ENCODE results near the gene HMCN1. TPM values are rescaled to one million over a fixed set of nuclear protein-coding genes. Genes with fewer than 3 reads are reported as not detected.

Gene HMCN1
- total RNA-seq, 1 experiment from 2014 or later = 0.44 TPM

GRCh38 chr1:186078245-186078644, 344.1 kb downstream of the HMCN1 start:
- no peak for DNase-seq (ENCODE audit: low read depth)

GRCh38 chr1:186079084-186079684, 345.0 kb downstream of the HMCN1 start:
- DNase-seq (ENCODE audit: low read depth) = no peak
- in situ Hi-C loops (cut with HindIII; ENCODE audit: low pct_unique_long_range_greater_than_20kb, low sequenced_read_pairs) = no loop called here

More at GRCh38 chr1:186078245-186078644, 344.1 kb downstream of the HMCN1 start:
- in situ Hi-C loops (cut with HindIII; ENCODE audit: low pct_unique_long_range_greater_than_20kb, low sequenced_read_pairs) = no loop called here

- in situ Hi-C loops (cut with HindIII; ENCODE audit: low pct_unique_long_range_greater_than_20kb, low sequenced_read_pairs) = no loop called here
- DNase-seq (ENCODE audit: low read depth) = peak; percentile 95
Measured at GRCh38 chr1:186082235-186082937, 348.2 kb downstream of the HMCN1 start.

- no peak for DNase-seq (ENCODE audit: low read depth)
- in situ Hi-C loops (cut with HindIII; ENCODE audit: low pct_unique_long_range_greater_than_20kb, low sequenced_read_pairs) = no loop called here
Measured at GRCh38 chr1:186086583-186086982, 352.4 kb downstream of the HMCN1 start.

- in situ Hi-C loops (cut with HindIII; ENCODE audit: low pct_unique_long_range_greater_than_20kb, low sequenced_read_pairs) = no loop called here
Measured at GRCh38 chr1:186089940-186090339, 355.7 kb downstream of the HMCN1 start.

GRCh38 chr1:186091222-186091720, 357.1 kb downstream of the HMCN1 start:
- in situ Hi-C loops (cut with HindIII; ENCODE audit: low pct_unique_long_range_greater_than_20kb, low sequenced_read_pairs) = no loop called here

More at GRCh38 chr1:186089940-186090339, 355.7 kb downstream of the HMCN1 start:
- DNase-seq (ENCODE audit: low read depth) = no peak

GRCh38 chr1:186093437-186093836, 359.2 kb downstream of the HMCN1 start:
- in situ Hi-C loops (cut with HindIII; ENCODE audit: low pct_unique_long_range_greater_than_20kb, low sequenced_read_pairs) = no loop called here
- no peak for DNase-seq (ENCODE audit: low read depth)

More at GRCh38 chr1:186091222-186091720, 357.1 kb downstream of the HMCN1 start:
- no peak for DNase-seq (ENCODE audit: low read depth)

GRCh38 chr1:186094172-186094571, 360.0 kb downstream of the HMCN1 start:
- no peak for DNase-seq (ENCODE audit: low read depth)
- in situ Hi-C loops (cut with HindIII; ENCODE audit: low pct_unique_long_range_greater_than_20kb, low sequenced_read_pairs) = no loop called here

- DNase-seq (ENCODE audit: low read depth) = no peak
Measured at GRCh38 chr1:186099336-186100104, 365.3 kb downstream of the HMCN1 start.

GRCh38 chr1:186102107-186102506, 367.9 kb downstream of the HMCN1 start:
- DNase-seq (ENCODE audit: low read depth) = no peak
- in situ Hi-C loops (cut with HindIII; ENCODE audit: low pct_unique_long_range_greater_than_20kb, low sequenced_read_pairs) = no loop called here

More at GRCh38 chr1:186099336-186100104, 365.3 kb downstream of the HMCN1 start:
- in situ Hi-C loops (cut with HindIII; ENCODE audit: low pct_unique_long_range_greater_than_20kb, low sequenced_read_pairs) = no loop called here

- DNase-seq (ENCODE audit: low read depth) = peak; percentile 67
- in situ Hi-C loops (cut with HindIII; ENCODE audit: low pct_unique_long_range_greater_than_20kb, low sequenced_read_pairs) = no loop called here
Measured at GRCh38 chr1:186102547-186103148, 368.5 kb downstream of the HMCN1 start.

GRCh38 chr1:186104459-186104858, 370.3 kb downstream of the HMCN1 start:
- in situ Hi-C loops (cut with HindIII; ENCODE audit: low pct_unique_long_range_greater_than_20kb, low sequenced_read_pairs) = no loop called here
- DNase-seq (ENCODE audit: low read depth) = no peak

GRCh38 chr1:186112280-186112679, 378.1 kb downstream of the HMCN1 start:
- no peak for DNase-seq (ENCODE audit: low read depth)
- in situ Hi-C loops (cut with HindIII; ENCODE audit: low pct_unique_long_range_greater_than_20kb, low sequenced_read_pairs) = no loop called here

GRCh38 chr1:186113461-186113860, 379.3 kb downstream of the HMCN1 start:
- in situ Hi-C loops (cut with HindIII; ENCODE audit: low pct_unique_long_range_greater_than_20kb, low sequenced_read_pairs) = no loop called here
- DNase-seq (ENCODE audit: low read depth) = no peak

- in situ Hi-C loops (cut with HindIII; ENCODE audit: low pct_unique_long_range_greater_than_20kb, low sequenced_read_pairs) = no loop called here
- DNase-seq (ENCODE audit: low read depth) = no peak
Measured at GRCh38 chr1:186118724-186119123, 384.5 kb downstream of the HMCN1 start.

- in situ Hi-C loops (cut with HindIII; ENCODE audit: low pct_unique_long_range_greater_than_20kb, low sequenced_read_pairs) = no loop called here
- DNase-seq (ENCODE audit: low read depth) = no peak
Measured at GRCh38 chr1:186122837-186123236, 388.6 kb downstream of the HMCN1 start.

- in situ Hi-C loops (cut with HindIII; ENCODE audit: low pct_unique_long_range_greater_than_20kb, low sequenced_read_pairs) = no loop called here
- no peak for DNase-seq (ENCODE audit: low read depth)
Measured at GRCh38 chr1:186125035-186125434, 390.8 kb downstream of the HMCN1 start.

GRCh38 chr1:186125511-186125910, 391.3 kb downstream of the HMCN1 start:
- DNase-seq (ENCODE audit: low read depth) = no peak
- in situ Hi-C loops (cut with HindIII; ENCODE audit: low pct_unique_long_range_greater_than_20kb, low sequenced_read_pairs) = no loop called here

Measured in Caki2 (cell line).